Activated T-cell treated with anti-CD3 and anti-CD28 coated beads for 1 hour (primary cell): ENCODE measurements around the gene WSCD1.

Source experiments
- DNase-seq: peaks from one replicate; pipeline ENCODE4 v3.0.0-alpha.2; 2020; ENCODE audit warnings: low read depth

WSCD1 gene

DNA sequence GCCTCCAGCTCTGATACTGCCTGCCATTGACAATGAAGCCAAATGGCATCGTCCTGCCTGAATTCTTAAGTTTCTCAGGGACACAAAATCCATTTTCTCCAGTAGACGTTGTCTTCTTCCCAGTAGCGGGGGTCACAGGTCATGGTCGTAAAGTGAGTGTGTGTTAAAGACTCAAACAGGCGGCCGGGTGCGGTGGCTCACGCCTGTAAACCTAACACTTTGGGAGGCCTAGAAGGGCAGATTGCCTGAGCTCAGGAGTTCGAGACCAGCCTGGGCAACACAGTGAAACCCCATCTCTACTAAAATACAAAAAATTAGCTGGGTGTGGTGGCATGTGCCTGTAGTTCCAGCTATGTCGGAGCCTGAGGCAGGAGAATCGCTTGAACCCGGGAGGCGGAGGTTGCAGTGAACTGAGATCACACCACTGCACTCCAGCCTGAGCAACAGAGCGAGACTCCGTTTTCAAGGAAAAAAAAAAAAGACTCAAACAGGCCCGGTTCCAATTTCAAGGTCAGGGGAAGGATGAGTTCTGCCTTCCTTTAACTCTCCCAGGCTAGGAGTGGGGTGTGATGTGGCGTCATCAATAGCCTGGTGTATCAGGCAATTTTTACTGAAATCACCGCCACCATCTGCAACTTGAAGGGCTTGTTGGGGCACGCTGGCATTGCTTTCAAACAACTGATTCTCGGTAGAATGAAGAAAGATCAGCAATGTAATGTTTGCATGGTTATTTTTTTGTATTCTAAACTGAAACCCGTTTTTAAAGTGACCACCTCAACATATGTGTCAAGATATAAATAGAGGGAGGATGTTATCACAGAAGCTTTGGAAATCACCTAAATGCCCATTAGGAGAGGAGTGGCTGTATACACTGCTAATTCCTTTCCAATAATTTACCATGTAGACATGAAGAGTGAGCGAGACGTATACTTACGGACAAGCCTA, 91.0 kb downstream of the WSCD1 start:
- DNase-seq: no peak

DNA sequence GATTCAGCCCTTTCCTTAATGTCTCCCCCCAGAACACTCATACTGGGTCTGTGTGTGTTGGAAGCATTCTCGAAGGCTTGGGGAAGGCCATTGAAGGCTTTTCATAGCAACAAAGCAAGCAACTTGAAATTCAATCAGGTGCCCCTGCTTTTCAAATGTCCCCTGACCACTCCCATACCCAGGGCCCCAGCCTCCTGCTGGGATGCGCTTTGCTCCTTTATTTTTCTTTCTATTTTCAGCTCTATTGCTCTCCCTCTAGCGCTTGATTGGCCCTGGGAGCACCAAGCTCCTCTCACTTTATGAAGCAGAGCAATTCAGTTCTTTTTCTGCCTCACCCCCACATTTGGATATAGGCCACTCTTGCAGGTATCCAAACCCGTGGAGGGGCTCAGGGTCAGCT, 92.0 kb downstream of the WSCD1 start:
- DNase-seq: no peak

DNA sequence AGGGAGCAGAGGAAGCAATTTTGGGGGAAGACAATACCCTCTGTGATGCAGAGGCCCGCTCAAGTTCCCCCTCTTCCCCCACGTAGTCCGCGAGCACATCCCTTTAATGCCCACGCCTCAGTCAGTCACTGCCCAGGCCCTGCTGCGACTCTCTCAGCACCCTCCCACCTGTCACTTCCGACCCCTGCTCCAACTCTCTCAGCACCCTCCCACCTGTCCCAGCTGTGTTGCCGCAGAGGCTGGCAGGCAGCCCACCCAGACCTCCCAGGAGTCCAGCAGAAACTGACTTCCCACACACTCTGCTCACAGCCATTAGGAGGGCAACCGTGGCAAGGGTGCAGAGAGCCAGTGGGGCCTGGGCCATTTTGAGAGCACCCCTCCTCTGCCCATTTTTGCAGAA, 92.7 kb downstream of the WSCD1 start:
- no peak for DNase-seq

DNA sequence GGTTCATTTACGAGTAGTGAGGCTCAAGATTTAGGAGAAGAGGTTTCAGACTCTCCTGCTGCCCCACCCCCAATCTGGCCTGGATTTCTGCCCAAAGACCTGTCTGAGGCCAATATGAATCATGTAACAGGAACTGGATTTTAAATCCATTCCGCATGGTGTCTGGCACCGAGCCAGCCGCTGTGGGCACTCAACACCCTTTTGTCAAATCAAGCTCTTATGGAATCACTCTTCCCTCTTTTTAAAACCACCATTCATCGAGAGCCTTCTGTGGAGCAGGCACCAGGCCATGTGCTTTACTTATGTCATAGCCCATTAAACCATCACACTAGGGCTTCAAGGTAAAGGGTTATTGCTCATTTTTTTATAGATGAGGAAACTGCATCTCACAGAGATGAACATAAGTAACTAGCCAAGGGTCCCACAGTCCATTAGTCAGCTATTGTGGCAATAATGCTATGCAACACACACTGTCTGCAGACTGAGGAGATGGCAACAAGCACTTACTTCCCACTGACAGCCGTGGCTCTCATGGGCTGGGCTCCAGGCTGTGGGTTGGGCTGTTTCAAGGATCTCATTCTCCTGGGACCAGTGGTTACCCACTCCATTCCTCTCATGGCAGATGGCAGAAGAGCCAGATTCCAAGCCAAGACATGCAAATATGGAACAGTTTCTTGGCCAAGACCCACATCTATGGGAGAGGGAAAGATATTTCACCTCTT, 93.6 kb downstream of the WSCD1 start:
- DNase-seq: no peak

DNA sequence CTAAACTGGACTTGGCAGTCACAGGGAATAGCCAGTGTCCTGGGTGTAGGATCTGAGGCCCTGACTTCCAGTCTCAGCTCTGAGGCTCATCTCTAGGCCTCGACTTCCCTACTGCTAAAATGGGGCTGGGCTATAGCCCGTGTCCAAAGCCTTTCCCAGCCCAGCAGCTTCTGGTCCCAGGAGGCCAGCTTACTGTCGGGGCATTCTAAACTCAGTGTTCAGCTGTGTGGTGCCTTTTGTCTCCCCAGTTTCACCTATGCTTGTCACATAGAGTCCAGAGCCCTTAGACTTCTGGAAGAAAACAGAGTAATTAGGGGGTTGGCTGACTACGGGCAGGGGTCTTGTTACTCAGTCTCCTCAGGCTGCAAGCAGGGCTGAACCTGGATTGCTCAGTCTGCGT, 94.8 kb downstream of the WSCD1 start:
- DNase-seq: no peak

DNA sequence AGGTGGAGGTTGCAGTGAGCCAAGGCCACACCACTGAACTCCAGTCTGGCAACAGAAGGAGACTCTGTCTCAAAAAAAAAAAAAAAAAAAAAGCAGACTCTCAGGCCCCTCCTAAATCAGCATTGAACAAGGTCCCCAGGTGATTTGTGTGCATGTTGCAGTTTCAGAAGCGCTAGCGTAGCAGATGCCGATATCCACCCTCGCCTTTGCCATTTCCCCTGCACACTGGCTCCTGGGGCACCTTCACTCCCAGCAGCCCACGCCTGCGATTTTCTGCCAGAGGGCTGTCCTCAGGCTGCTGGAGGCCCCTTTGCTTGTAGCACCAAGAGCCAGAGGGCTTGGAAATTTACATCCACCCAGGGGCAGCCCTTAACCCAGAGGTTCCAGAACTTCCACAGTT, 95.6 kb downstream of the WSCD1 start:
- DNase-seq: no peak

DNA sequence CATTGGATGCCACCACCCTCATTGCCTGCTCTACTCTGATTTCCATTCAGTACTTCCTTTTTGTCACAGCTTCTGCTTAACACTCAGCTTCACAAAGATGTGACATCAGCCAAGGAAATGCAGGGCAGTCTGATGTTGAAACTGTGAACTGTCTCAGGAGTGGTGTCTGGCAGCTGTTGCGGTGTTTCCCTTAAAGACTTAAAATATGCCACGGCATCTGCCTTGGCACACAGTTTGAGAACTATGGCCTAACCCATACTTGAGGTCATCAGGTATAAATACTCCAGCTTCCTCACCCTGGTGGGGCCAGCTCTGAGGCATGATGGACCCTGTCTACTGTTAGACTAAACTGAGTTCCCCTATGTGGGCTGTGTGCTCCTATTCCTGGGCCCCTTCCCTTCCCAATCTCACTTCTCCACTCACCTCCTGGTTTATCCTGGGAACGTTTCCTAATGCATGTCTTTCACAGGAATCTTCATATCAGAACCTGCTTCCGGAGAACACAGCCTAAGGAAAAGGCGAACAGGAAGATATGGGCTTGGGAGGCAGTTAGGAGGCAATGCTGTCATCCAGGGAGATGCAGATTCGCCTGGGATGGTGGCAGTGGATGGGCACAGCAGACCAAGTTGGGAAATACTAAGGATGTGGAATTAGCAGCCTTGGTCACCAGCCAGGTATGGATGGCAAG, 96.5 kb downstream of the WSCD1 start:
- no peak for DNase-seq

DNA sequence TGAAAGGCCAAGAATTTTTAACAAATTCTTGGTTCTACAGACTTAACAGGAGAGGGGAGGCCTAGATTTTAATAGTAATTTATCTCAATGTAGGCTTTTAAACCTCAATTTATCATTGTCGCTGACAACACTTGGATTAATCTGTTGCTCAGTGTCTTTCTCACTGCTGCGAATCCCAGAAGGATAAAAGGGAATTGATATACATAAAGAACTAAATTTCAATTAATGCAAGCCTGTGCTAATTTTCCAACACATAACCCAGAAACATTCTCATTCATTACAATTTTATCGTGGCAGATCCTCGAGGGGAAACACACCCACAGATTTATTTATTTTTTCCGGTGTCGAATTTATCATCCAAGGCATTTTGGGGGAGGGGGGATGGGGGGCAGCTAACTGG, 98.1 kb downstream of the WSCD1 start:
- no peak for DNase-seq

DNA sequence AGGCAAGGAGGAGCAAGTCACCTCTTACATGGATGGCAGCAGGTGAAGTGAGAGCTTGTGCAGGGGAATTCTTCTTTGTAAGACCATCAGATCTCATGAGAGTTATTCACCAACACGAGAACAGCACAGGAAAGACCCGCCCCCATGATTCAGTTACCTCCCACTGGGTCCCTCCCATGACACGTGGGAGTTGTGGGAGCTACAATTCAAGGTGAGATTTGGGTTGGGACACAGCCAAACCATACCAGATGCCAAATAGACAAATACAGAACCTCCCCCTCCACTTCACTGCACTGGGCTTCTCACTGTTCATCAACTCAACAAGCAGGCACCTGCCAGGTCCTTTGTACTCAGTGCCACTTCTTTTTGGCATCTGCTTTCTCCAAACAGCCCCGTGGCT, 100.2 kb downstream of the WSCD1 start:
- no peak for DNase-seq

DNA sequence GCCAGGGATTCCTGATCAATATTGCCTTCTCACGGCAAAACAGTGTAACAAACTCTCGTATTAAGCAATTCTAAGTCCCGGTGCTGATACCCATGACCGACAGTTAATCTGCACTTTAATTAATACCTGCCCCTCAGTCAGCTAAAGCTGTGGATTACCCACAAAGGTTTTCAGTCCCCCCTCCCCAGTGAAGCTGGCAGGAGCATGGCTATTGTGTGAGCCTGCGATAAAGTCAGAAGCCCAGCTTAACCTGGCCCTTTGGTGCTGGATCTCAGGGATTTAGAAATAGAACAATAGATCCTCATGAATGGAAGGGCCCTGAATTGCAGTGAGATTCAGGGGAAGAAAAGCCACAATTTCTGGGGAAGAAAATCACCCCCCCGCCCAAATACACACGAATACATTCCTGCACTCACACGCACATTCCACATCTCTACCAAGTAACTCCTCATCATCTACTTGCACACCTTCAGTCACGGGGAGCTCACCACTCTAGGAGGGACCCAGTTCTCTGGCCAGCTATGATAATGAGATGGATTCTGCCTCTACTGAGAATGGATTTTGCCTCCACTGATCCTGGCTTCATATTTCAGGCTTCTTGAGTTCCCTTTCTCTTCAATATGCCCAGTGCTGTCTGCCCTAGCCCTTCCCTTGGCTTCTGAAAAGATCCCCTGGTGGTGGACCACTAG, 102.6 kb downstream of the WSCD1 start:
- DNase-seq: no peak

DNA sequence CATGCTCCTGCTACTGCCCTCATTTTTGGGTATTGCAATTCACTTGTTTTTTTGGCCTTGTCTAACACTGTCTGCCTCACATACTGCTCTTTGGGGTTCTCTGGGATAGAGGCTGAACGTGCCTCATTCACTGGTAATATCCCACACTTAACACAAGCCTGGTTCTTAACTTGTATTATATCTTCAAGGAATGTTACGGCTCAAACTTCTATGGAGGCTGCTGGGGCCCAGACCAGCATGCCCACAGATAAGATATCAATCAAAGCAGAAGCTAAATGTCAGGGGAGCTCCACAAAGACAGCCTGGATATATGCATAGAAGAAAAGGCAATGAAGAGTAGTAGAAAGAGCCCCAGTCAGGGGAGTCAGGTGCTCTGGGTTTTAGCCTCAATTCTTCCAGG, 103.5 kb downstream of the WSCD1 start:
- DNase-seq: no peak
